Heart right ventricle (tissue), 16 donors: ENCODE data around the gene EMP2. TPM values are rescaled to one million over a fixed set of nuclear protein-coding genes. Genes with fewer than 3 reads are reported as not detected.

Experiments
- ATAC-seq, 8 donors: fragments of 200-7000 bp; cut with Tn5 transposase; one replicate each; pipeline ENCODE4 v1.9.1; 2020; ENCODE audit warnings: mild to moderate bottlenecking in 8 of 8, moderate library complexity in 8 of 8, moderate number of reproducible peaks in 1 of 8
- DNase-seq, 2 donors: peaks; one replicate each; pipeline ENCODE4 v3.0.0-alpha.2; 2020
- H3K27ac ChIP-seq, 10 donors: fragments of 200-600 bp; sonication (generic) in 2 of 10; one replicate each; pipeline versions ENCODE4 v1.5.0 to v1.8.0; 2020 to 2022; ENCODE audit warnings: mild to moderate bottlenecking in 3 of 10
- H3K27me3 ChIP-seq, 7 donors: fragments of 200-600 bp; one replicate each; pipeline ENCODE4 v1.8.0; 2021 to 2022; ENCODE audit warnings: mild to moderate bottlenecking in 2 of 7
- H3K36me3 ChIP-seq, 9 donors: fragments of 200-600 bp; sonication (generic) in 1 of 9; one replicate each; pipeline versions ENCODE4 v1.5.0 to v1.8.0; 2020 to 2022; ENCODE audit warnings: mild to moderate bottlenecking in 2 of 9
- H3K4me1 ChIP-seq, 9 donors: fragments of 200-600 bp; sonication (generic) in 1 of 9; one replicate each; pipeline versions ENCODE4 v1.5.0 to v1.8.0; 2020 to 2022; ENCODE audit warnings: mild to moderate bottlenecking in 4 of 9
- H3K4me3 ChIP-seq, 10 donors: fragments of 200-600 bp; sonication (generic) in 2 of 10; one replicate each; pipeline versions ENCODE4 v1.5.0 to v1.8.0; 2020 to 2022; ENCODE audit warnings: mild to moderate bottlenecking in 7 of 10, moderate library complexity in 2 of 10
- H3K9me3 ChIP-seq, 11 donors: fragments of 200-600 bp in 10 of 11; sonication (generic) in 2 of 11; one replicate each; pipeline versions ENCODE4 v1.5.0 to v1.8.0; 2013 to 2022; ENCODE audit warnings: mild to moderate bottlenecking in 2 of 11, control low read depth in 1 of 11, moderate library complexity in 1 of 11
- WGBS, 2 donors: extraction: QIAGEN DNeasy Blood & Tissue Kit; methylation state at CpG; one replicate each; pipeline ENCODE4 v1.1.7; 2013; ENCODE audit warnings: inconsistent platforms in 1 of 2; 5-methylcytosine and 5-hydroxymethylcytosine counted together
- intact Hi-C, 10 donors: fragments of 100-400 bp; cut with DNase I; formaldehyde crosslinking; loops; one replicate each; pipeline versions ENCODE4 v1.11.1 to v1.14.2; 2022
- polyA plus RNA-seq, 2 donors: library from polyadenylated mRNA; stranded (reverse); fragments of 200-250 nt; gene quantifications; one replicate each; pipeline ENCODE4 v1.2.3, GENCODE V29; 2013
- total RNA-seq, 10 donors: library from RNA; stranded (reverse); fragmentation: NEBNext Ultra II Directional in 3 of 10; extraction: Animal tissue kit (Norgen Biotek cat#: 25700) in 3 of 10; gene quantifications; one replicate each; pipeline versions ENCODE4 v1.2.1 to v1.2.4, GENCODE V29; 2021 to 2023
- TF ChIP-seq, protein P1 (sequence below), 9 donors: fragments of 200-600 bp; sonication (generic) in 2 of 9; IDR thresholded peaks; one replicate each; pipeline versions ENCODE4 v1.5.0 to v1.8.0; 2021 to 2022; ENCODE audit warnings: antibody characterized with exemption in 9 of 9, mild to moderate bottlenecking in 5 of 9, moderate library complexity in 1 of 9
- donor health status: Arrhythmogenic right ventricular cardiomyopathy.
- donor health status: ischemic (EF 13 %, LVEDD 7.1; RV severe dilation, severe dysfunction).
- donor health status: healthy with polysubstance abuse.
- donor health status: DM: no; HTN: yes; CAD: no.
- donor health status: DM: no; HTN: no; CAD: no.
- donor health status: ischemic (EF 25% LVEDD 6.9; RV normal size, moderate dysfunction).
- donor health status: ischemic (EF 25% LVEDD 5.7; RV mildly dilated, moderate dysfunction).
- donor health status: healthy.
- donor health status: DM: yes; HTN: yes; CAD: no.
- donor health status: Ischemic cardiomyopathy.
- donor health status: ischemic (EF 35%, LVEDD 5.7; RV mildly dilated, moderate dysfunction).
- donor health status: nonischemic (EF 11% LVEDD 7.7; RV severe dilation, severe dysfunction).
- donor health status: DM: yes; HTN: yes; CAD: no.
- donor health status: PGD.
- donor health status: ischemic (EF 29% LVEDD 5.4; RV normal size, mild dysfunction).
- donor health status: nonischemic (EF 23%, LVEDD 6.1; RV moderate dilation, normal function).

EMP2 gene
- total and polyA plus RNA-seq, 12 donors, result 36.1 to 108 (median 58.6) TPM

GRCh38 chr16:10529895-10530669 is 50.3 kb downstream of the EMP2 start:
- H3K27me3 ChIP-seq, result no peaks in the 10 kb centered on the region
- intact Hi-C loops, result loop anchor here in 6 of 10 donors (5.0 to 10.0 kb wide), 5 partner anchors 37 to 395 kb away; no protein-coding TSS in a partner anchor
- H3K9me3 ChIP-seq, result no peaks in the 10 kb centered on the region
- peaks cover 0 to 98% (median 44%) of the 10 kb centered on the region in 9 donors for H3K36me3 ChIP-seq
- TF ChIP-seq, protein P1, sequence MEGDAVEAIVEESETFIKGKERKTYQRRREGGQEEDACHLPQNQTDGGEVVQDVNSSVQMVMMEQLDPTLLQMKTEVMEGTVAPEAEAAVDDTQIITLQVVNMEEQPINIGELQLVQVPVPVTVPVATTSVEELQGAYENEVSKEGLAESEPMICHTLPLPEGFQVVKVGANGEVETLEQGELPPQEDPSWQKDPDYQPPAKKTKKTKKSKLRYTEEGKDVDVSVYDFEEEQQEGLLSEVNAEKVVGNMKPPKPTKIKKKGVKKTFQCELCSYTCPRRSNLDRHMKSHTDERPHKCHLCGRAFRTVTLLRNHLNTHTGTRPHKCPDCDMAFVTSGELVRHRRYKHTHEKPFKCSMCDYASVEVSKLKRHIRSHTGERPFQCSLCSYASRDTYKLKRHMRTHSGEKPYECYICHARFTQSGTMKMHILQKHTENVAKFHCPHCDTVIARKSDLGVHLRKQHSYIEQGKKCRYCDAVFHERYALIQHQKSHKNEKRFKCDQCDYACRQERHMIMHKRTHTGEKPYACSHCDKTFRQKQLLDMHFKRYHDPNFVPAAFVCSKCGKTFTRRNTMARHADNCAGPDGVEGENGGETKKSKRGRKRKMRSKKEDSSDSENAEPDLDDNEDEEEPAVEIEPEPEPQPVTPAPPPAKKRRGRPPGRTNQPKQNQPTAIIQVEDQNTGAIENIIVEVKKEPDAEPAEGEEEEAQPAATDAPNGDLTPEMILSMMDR (IDR thresholded peaks at IDR 0.05), result no peak
- ATAC-seq, result peak in 7 of 8 donors; percentile 35 to 65 (median 48)
- DNase-seq, result no peak
- no peak overlapping the region for H3K4me3 ChIP-seq
- H3K4me1 ChIP-seq, result peaks cover 0 to 12% (median 0%) of the 10 kb centered on the region in 9 donors
- 15 to 46% methylated on average over 1 of the region's 1 CpG for WGBS, 2 donors
- peak overlapping the region in 7 of 10 donors; percentile 17 to 69 (median 47) for H3K27ac ChIP-seq

GRCh38 chr16:10528635-10529034 is 51.8 kb downstream of the EMP2 start:
- Histone ChIP-seq H3K27me3 (no peaks in the 10 kb centered on the region), H3K9me3 (no peaks in the 10 kb centered on the region), H3K27ac (no peak overlapping the region), H3K4me3 (no peak overlapping the region), H3K4me1 (peaks cover 0 to 12% (median 0%) of the 10 kb centered on the region in 9 donors), H3K36me3 (peaks cover 0 to 98% (median 36%) of the 10 kb centered on the region in 9 donors)
- 96 to 98% methylated on average over 8 of the region's 8 CpGs for WGBS, 2 donors
- intact Hi-C loops, result loop anchor here in 6 of 10 donors (10.0 kb wide), 4 partner anchors 46 to 396 kb away; no protein-coding TSS in a partner anchor
- DNase-seq (no peak), ATAC-seq (no peak)
- TF ChIP-seq, protein P1 (IDR thresholded peaks at IDR 0.05), result no peak

- Histone ChIP-seq H3K4me1 (peaks cover 0 to 12% (median 0%) of the 10 kb centered on the region in 9 donors), H3K9me3 (no peaks in the 10 kb centered on the region), H3K36me3 (peaks cover 0 to 93% (median 20%) of the 10 kb centered on the region in 9 donors), H3K27ac (no peak overlapping the region), H3K4me3 (no peak overlapping the region), H3K27me3 (no peaks in the 10 kb centered on the region)
- no peak for ATAC-seq
- intact Hi-C loops, result loop anchor here in 6 of 10 donors (10.0 kb wide), 4 partner anchors 48 to 398 kb away; no protein-coding TSS in a partner anchor
- TF ChIP-seq, protein P1 (IDR thresholded peaks at IDR 0.05), result no peak
- DNase-seq, result no peak
- 91 to 97% methylated on average over 7 of the region's 7 CpGs for WGBS, 2 donors
These were observed 53.4 kb downstream of the EMP2 start for GRCh38 chr16:10526962-10527361.

DNA sequence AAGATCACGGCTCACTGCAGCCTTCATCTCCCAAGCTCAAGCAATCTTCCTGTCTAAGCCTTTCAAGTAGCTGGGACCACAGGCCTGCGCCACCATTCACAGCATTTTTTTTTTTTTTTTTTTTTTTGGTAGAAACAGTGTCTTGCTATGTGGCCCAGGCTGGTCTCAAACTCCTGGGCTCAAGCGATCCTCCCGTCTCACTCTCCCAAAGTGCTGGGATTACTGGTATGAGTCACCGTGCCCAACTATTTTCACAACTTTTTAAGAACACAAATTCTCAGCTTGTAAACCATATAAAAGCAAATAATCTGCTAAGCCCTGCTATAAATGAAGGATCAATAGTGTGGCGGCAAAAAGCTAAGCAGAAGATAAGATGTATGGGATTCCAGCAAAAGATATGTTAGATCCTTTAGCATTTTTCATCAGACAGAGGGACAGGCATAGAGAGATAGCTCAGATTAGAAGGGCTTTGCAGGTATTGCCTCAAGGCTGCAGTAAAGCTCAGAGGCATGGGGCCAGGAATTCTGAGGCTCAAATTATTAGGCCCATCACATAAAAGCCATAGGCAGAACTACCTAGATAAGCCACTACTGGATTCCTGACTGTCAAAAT is 55.1 kb downstream of the EMP2 start:
- peaks cover 0 to 85% (median 14%) of the 10 kb centered on the region in 9 donors for H3K36me3 ChIP-seq
- H3K9me3 ChIP-seq, result no peaks in the 10 kb centered on the region
- H3K4me1 ChIP-seq, result peaks cover 0 to 9% (median 0%) of the 10 kb centered on the region in 9 donors
- WGBS, 2 donors, result 96 to 98% methylated on average over 6 of the region's 6 CpGs
- DNase-seq (no peak), ATAC-seq (no peak)
- no peaks in the 10 kb centered on the region for H3K27me3 ChIP-seq
- TF ChIP-seq, protein P1 (IDR thresholded peaks at IDR 0.05), result no peak
- no peak overlapping the region for H3K4me3 ChIP-seq
- intact Hi-C loops, result loop anchor here in 6 of 10 donors (10.0 kb wide), 4 partner anchors 49 to 399 kb away; no protein-coding TSS in a partner anchor
- no peak overlapping the region for H3K27ac ChIP-seq
